ENCODE measurements around the gene PLXNA2. TPM values are rescaled to one million over a fixed set of nuclear protein-coding genes. Genes with fewer than 3 reads are reported as not detected.

Gene PLXNA2
- total and polyA plus RNA-seq, 2 of the 13 experiments (the other 11 are each of a cell fraction or from before 2014, with no cell fraction given) = 1.1 to 2.1 TPM

- in situ Hi-C loops (cut with HindIII; ENCODE audit: extremely low pct_ligation_motif_present, low pct_unique_long_range_greater_than_20kb) (no loop called here), intact Hi-C loops (cut with micrococcal nuclease; ENCODE audit: unreplicated experiment) (no loop called here)
- Histone ChIP-seq H2AFZ (ENCODE audit: low read length) (no peak overlapping the region), H3K27ac (ENCODE audit: extremely low read length, insufficient read depth, low read length) (peak overlapping the region; percentile 28), H3K4me3 (replicated peaks in 1 of 3; ENCODE audit: insufficient read depth in 1 of 3, low read depth in 2 of 3, low read length in 3 of 3) (peak overlapping the region in 1 of 3 experiments; percentile 29; a peak in 2 of 6 replicates), H4K20me1 (ENCODE audit: insufficient read depth, low read length) (no peaks in the 10 kb centered on the region), H3K4me2 (ENCODE audit: low read depth, low read length) (peak overlapping the region; percentile 30), H3K4me1 (ENCODE audit: insufficient read depth, low read length) (peaks cover 100% of the 10 kb centered on the region), H3K27me3 (ENCODE audit: control insufficient read depth in 1 of 2, insufficient read depth in 2 of 2, low read length in 2 of 2) (no peaks in the 10 kb centered on the region), H3K9me3 (ENCODE audit: low read length) (no peaks in the 10 kb centered on the region), H3K36me3 (replicated peaks in 1 of 2; ENCODE audit: control insufficient read depth in 1 of 2, insufficient read depth in 2 of 2, low read length in 2 of 2) (no peaks in the 10 kb centered on the region), H3K79me2 (ENCODE audit: insufficient read depth, low read length) (no peaks in the 10 kb centered on the region), H3K9ac (ENCODE audit: insufficient read depth, low read depth, low read length) (no peak overlapping the region)
- BruUV-seq (replicated peaks) = no TSS peak
- WGBS (ENCODE audit: low lambda C conversion rate) = 2% methylated on average over 2 of the region's 2 CpGs
- peak; percentile 62 for ATAC-seq
- peak; percentile 68 for DNase-seq (ENCODE audit: low spot score)
- peak; percentile 49 for FAIRE-seq
- POLR2A ChIA-PET = interaction anchor here (0.5 to 1.9 kb wide), 6 partner anchors 19 to 62 kb away, joined by 3 to 8 read pairs (median 4); no protein-coding TSS in a partner anchor
- CTCF ChIA-PET (ENCODE audit: low intra/inter-chr PET ratio, low total read pairs) = no interaction called here
- 0 out of 2 replicates have a peak, but pooled peaks have one; percentile 19 for TF ChIP-seq ZMYM3 (CRISPR knock-in tag; IDR thresholded peaks at IDR 0.05)
- no peak for TF ChIP-seq ZNF232 (CRISPR knock-in tag; IDR thresholded peaks at IDR 0.05; ENCODE audit: borderline replicate concordance)
- no peak for TF ChIP-seq ZNF577 (CRISPR knock-in tag; IDR thresholded peaks at IDR 0.05; ENCODE audit: borderline replicate concordance, low read depth)
- TF ChIP-seq MATR3 (CRISPR knock-in tag; IDR thresholded peaks at IDR 0.05) = no peak
- TF ChIP-seq MIER2 (CRISPR knock-in tag; IDR thresholded peaks at IDR 0.05) = no peak
- TF ChIP-seq ZNF800 (CRISPR knock-in tag; IDR thresholded peaks at IDR 0.05) = no peak
- no peak for TF ChIP-seq SNRNP70 (IDR thresholded peaks at IDR 0.05; ENCODE audit: low read depth, low read length)
- TF ChIP-seq ZZZ3 (CRISPR knock-in tag; IDR thresholded peaks at IDR 0.05; ENCODE audit: borderline replicate concordance) = no peak
- no peak for TF ChIP-seq AFF4 (CRISPR knock-in tag; IDR thresholded peaks at IDR 0.05)
- TF ChIP-seq KDM4B (CRISPR knock-in tag; IDR thresholded peaks at IDR 0.05) = no peak
- TF ChIP-seq ASH2L (IDR thresholded peaks at IDR 0.05; ENCODE audit: insufficient read length, low read depth, low read length) = no peak
- TF ChIP-seq HCFC1 (IDR thresholded peaks at IDR 0.05; ENCODE audit: low read depth, low read length) = no peak
- TF ChIP-seq PHF5A (CRISPR knock-in tag; IDR thresholded peaks at IDR 0.05; ENCODE audit: low read depth, unreplicated experiment) = no peak
- no peak for TF ChIP-seq ZNF12 (CRISPR knock-in tag; IDR thresholded peaks at IDR 0.05)
- no peak for TF ChIP-seq SIX4 (CRISPR knock-in tag; IDR thresholded peaks at IDR 0.05)
- no peak for TF ChIP-seq GATAD2A (CRISPR knock-in tag; IDR thresholded peaks at IDR 0.05)
- TF ChIP-seq E2F1 (CRISPR knock-in tag; IDR thresholded peaks at IDR 0.05) = no peak
- no peak for TF ChIP-seq FOXP1 (IDR thresholded peaks at IDR 0.05)
- no peak for TF ChIP-seq FOXP1 (CRISPR knock-in tag; IDR thresholded peaks at IDR 0.05)
- TF ChIP-seq SATB2 (CRISPR knock-in tag; IDR thresholded peaks at IDR 0.05) = no peak
- TF ChIP-seq KLF12 (CRISPR knock-in tag; IDR thresholded peaks at IDR 0.05; ENCODE audit: borderline replicate concordance) = no peak
- no peak for TF ChIP-seq KLF9 (CRISPR knock-in tag; IDR thresholded peaks at IDR 0.05; ENCODE audit: low read depth)
Observed at GRCh38 chr1:208178091-208178529, 66.1 kb downstream of the PLXNA2 start.

Data from HepG2 (cell line).